ENCODE results near the gene MTURN.

Gene MTURN

GRCh38 chr7:30200591-30200990 lies 65.8 kb downstream of the MTURN start:
- in situ Hi-C loops (cut with HindIII; ENCODE audit: low sequenced_read_pairs): no loop called here

- in situ Hi-C loops (cut with HindIII; ENCODE audit: low sequenced_read_pairs): no loop called here
Observed at GRCh38 chr7:30201161-30201666, 66.4 kb downstream of the MTURN start.

- in situ Hi-C loops (cut with HindIII; ENCODE audit: low sequenced_read_pairs): no loop called here
Observed at GRCh38 chr7:30201921-30202320, 67.1 kb downstream of the MTURN start.

GRCh38 chr7:30202671-30203070 lies 67.9 kb downstream of the MTURN start:
- in situ Hi-C loops (cut with HindIII; ENCODE audit: low sequenced_read_pairs): no loop called here

- in situ Hi-C loops (cut with HindIII; ENCODE audit: low sequenced_read_pairs): no loop called here
Observed at GRCh38 chr7:30206491-30206890, 71.7 kb downstream of the MTURN start.

GRCh38 chr7:30206942-30207341 lies 72.2 kb downstream of the MTURN start:
- in situ Hi-C loops (cut with HindIII; ENCODE audit: low sequenced_read_pairs): no loop called here

- in situ Hi-C loops (cut with HindIII; ENCODE audit: low sequenced_read_pairs): no loop called here
Observed at GRCh38 chr7:30207376-30207775, 72.6 kb downstream of the MTURN start.

GRCh38 chr7:30209951-30210350 lies 75.2 kb downstream of the MTURN start:
- in situ Hi-C loops (cut with HindIII; ENCODE audit: low sequenced_read_pairs): no loop called here

Data from DLD1 (cell line).